Measurements from ENCODE around the gene ACADS. TPM values are rescaled to one million over a fixed set of nuclear protein-coding genes. Genes with fewer than 3 reads are reported as not detected.

Gene ACADS
- total RNA-seq, 4 donors from 2014 or later: 166 to 224 (median 200) TPM

- H3K4me1 ChIP-seq: peaks cover 19 to 25% of the 10 kb centered on the region in 2 donors
- peak within 1 kb of the TSS; percentile 63 to 87 (median 74) for H3K4me3 ChIP-seq
- DNase-seq: peak in 1 of 2 donors; percentile 42
- intact Hi-C loops (cut with DNase I; ENCODE audit: low total_unique reads) (loop anchor here (2.0 to 10.0 kb wide), 2 partner anchors 23 to 265 kb away; partner anchors contain the start of genes HNF1A and MLEC), in situ Hi-C loops (cut with MboI; ENCODE audit: low sequenced_read_pairs in 4 of 4) (loop anchor here (5.0 to 10.0 kb wide), 4 partner anchors 63 to 265 kb away; partner anchors contain the start of genes POP5 (in 4 of the 4), CABP1 (in 1 of the 4) and HNF1A (in 1 of the 4))
- H3K27me3 ChIP-seq: no peaks in the 10 kb centered on the region
- TF ChIP-seq CTCF (IDR thresholded peaks at IDR 0.05 in 4 of 5, conservative IDR thresholded peaks at IDR 0.05 in 1 of 5): peak in 1 of 5 experiments; percentile 24
- TF ChIP-seq POLR2A (IDR thresholded peaks at IDR 0.05): peak; percentile 20 to 41
- no peaks in the 10 kb centered on the region for H3K9me3 ChIP-seq
- ATAC-seq: peak; percentile 79 to 81
- H3K36me3 ChIP-seq: peaks cover 0 to 12% of the 10 kb centered on the region in 2 donors
- H3K27ac ChIP-seq: peak within 1 kb of the TSS; percentile 69 to 94 (median 85)
These were observed 15.4 kb upstream of the ACADS start, which contains the start of gene UNC119B for GRCh38 chr12:120710031-120710804. Gene UNC119B, plus strand, starts transcription at chr12:120710458. Its CDS starts 17 bp downstream, at chr12:120710475.

- Histone ChIP-seq H3K36me3 (peaks cover 0 to 16% of the 10 kb centered on the region in 2 donors), H3K4me1 (peaks cover 19 to 25% of the 10 kb centered on the region in 2 donors), H3K9me3 (no peaks in the 10 kb centered on the region), H3K27ac (peak overlapping the region; percentile 69 to 94 (median 85)), H3K27me3 (no peaks in the 10 kb centered on the region), H3K4me3 (peak overlapping the region; percentile 63 to 87 (median 74))
- DNase-seq: no peak
- no peak for TF ChIP-seq CTCF (IDR thresholded peaks at IDR 0.05 in 4 of 5, conservative IDR thresholded peaks at IDR 0.05 in 1 of 5)
- TF ChIP-seq POLR2A (IDR thresholded peaks at IDR 0.05): no peak
- ATAC-seq: peak; percentile 23 to 53
- intact Hi-C loops (cut with DNase I; ENCODE audit: low total_unique reads): loop anchor here (2.0 to 10.0 kb wide), 2 partner anchors 24 to 264 kb away; partner anchors contain the start of genes HNF1A and MLEC
- in situ Hi-C loops (cut with MboI; ENCODE audit: low sequenced_read_pairs in 4 of 4): loop anchor here (5.0 to 10.0 kb wide), 4 partner anchors 64 to 264 kb away; partner anchors contain the start of genes POP5 (in 4 of the 4), CABP1 (in 1 of the 4) and HNF1A (in 1 of the 4)
These were observed 14.8 kb upstream of the ACADS start for GRCh38 chr12:120710805-120711296.

DNA sequence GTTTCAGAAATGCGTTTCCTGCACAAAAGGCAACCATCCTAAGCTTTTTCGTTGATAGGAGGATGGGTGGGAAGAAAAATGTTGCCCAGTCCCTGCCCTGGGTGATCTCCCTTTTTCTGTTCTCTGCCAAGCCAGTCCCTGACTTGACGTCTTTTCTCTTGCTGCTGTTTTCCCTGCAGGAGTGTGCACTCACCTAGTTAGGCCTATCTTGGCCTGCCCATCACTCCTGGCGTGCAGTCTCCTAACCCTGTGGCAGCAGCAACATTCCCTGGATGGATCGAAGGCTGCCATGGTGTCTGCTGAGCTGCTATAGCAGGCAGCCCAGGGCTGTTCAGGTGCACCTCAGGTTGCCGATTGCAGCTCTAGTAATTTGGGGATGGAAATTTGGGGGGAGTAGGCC, 14.2 kb upstream of the ACADS start:
- peak overlapping the region; percentile 69 to 94 (median 85) for H3K27ac ChIP-seq
- intact Hi-C loops (cut with DNase I; ENCODE audit: low total_unique reads) (loop anchor here (2.0 to 10.0 kb wide), 2 partner anchors 25 to 263 kb away; partner anchors contain the start of genes HNF1A and MLEC), in situ Hi-C loops (cut with MboI; ENCODE audit: low sequenced_read_pairs in 4 of 4) (loop anchor here (5.0 to 10.0 kb wide), 4 partner anchors 64 to 263 kb away; partner anchors contain the start of genes POP5 (in 4 of the 4), CABP1 (in 1 of the 4) and HNF1A (in 1 of the 4))
- peak overlapping the region; percentile 63 to 87 (median 74) for H3K4me3 ChIP-seq
- no peaks in the 10 kb centered on the region for H3K9me3 ChIP-seq
- no peak for DNase-seq
- no peaks in the 10 kb centered on the region for H3K27me3 ChIP-seq
- peaks cover 0 to 22% of the 10 kb centered on the region in 2 donors for H3K36me3 ChIP-seq
- peaks cover 19 to 25% of the 10 kb centered on the region in 2 donors for H3K4me1 ChIP-seq
- ATAC-seq: no peak
- TF ChIP-seq CTCF (IDR thresholded peaks at IDR 0.05 in 4 of 5, conservative IDR thresholded peaks at IDR 0.05 in 1 of 5) (no peak), POLR2A (IDR thresholded peaks at IDR 0.05) (no peak)

DNA sequence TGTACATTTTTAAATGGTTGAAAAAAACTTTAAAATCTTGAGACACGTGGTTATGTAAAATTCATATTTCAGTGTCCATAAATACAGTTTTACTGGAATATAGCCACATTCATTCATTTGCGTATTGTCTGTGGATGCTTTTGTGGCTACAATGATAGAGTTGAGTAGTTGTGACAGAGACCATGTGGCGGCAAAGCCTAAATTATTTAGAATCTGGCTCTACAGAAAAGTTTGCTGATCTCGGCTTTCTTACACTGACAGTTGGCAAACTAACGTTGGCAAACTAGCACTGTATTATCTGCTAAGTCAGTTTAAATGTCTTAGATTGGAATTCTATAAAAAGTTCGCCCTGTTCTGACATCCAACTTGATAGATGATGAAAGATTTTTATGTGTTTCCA, 13.0 kb upstream of the ACADS start:
- in situ Hi-C loops (cut with MboI; ENCODE audit: low sequenced_read_pairs in 4 of 4): loop anchor here (5.0 to 10.0 kb wide), 4 partner anchors 65 to 262 kb away; partner anchors contain the start of genes POP5 (in 4 of the 4), CABP1 (in 1 of the 4) and HNF1A (in 1 of the 4)
- intact Hi-C loops (cut with DNase I; ENCODE audit: low total_unique reads): loop anchor here (10.0 kb wide), 1 partner anchor 262 kb away; the partner anchor contains the start of gene HNF1A
- peak overlapping the region in 1 of 4 donors; percentile 19 for H3K27ac ChIP-seq

More for the DNA sequence above, 13.0 kb upstream of the ACADS start:
- DNase-seq (no peak), ATAC-seq (no peak)
- no peaks in the 10 kb centered on the region for H3K27me3 ChIP-seq
- no peak for TF ChIP-seq POLR2A (IDR thresholded peaks at IDR 0.05)
- TF ChIP-seq CTCF (IDR thresholded peaks at IDR 0.05 in 4 of 5, conservative IDR thresholded peaks at IDR 0.05 in 1 of 5): no peak
- H3K9me3 ChIP-seq: no peaks in the 10 kb centered on the region
- no peak overlapping the region for H3K4me3 ChIP-seq
- peaks cover 0 to 34% of the 10 kb centered on the region in 2 donors for H3K36me3 ChIP-seq
- H3K4me1 ChIP-seq: peaks cover 19 to 25% of the 10 kb centered on the region in 2 donors

Measured in gastrocnemius medialis (tissue), 4 donors.